Testis (tissue), 3 donors: Measurements from ENCODE around the gene DRC1. TPM values are rescaled to one million over a fixed set of nuclear protein-coding genes. Genes with fewer than 3 reads are reported as not detected.

Experiments
- DNase-seq: peaks from one replicate; pipeline ENCODE4 v3.0.0-alpha.2; 2019
- H3K27ac ChIP-seq, 2 donors: fragments of 200-600 bp; sonication (generic); one replicate each; pipeline ENCODE4 v1.5.1; 2019
- H3K27me3 ChIP-seq: fragments of 200-600 bp; sonication (generic); one replicate; pipeline ENCODE4 v1.5.1; 2019
- H3K36me3 ChIP-seq: fragments of 200-600 bp; sonication (generic); one replicate; pipeline ENCODE4 v1.5.1; 2017; ENCODE audit warnings: low read depth; ENCODE audit errors: missing control alignments
- H3K4me1 ChIP-seq: fragments of 200-600 bp; sonication (generic); one replicate; pipeline ENCODE4 v1.5.1; 2019
- H3K4me3 ChIP-seq, 2 donors: fragments of 200-600 bp; sonication (generic); one replicate each; pipeline ENCODE4 v1.5.1; 2017 to 2019
- H3K9me3 ChIP-seq: fragments of 200-600 bp; sonication (generic); one replicate; pipeline ENCODE4 v1.5.1; 2017
- POLR2A ChIP-seq: fragments of 450-650 bp; IDR thresholded peaks from one replicate; pipeline ENCODE4 v1.6.1; 2017; ENCODE audit warnings: antibody characterized with exemption, mild to moderate bottlenecking, moderate library complexity
- WGBS, 2 donors: methylation state at CpG; one replicate each; pipeline ENCODE4 v1.1.5; 2018; 5-methylcytosine and 5-hydroxymethylcytosine counted together
- intact Hi-C: fragments of 100-400 bp; cut with DNase I; formaldehyde crosslinking; loops from one replicate; pipeline ENCODE4 v1.15.1; 2023; ENCODE audit warnings: low total_unique reads
- polyA plus RNA-seq: library from polyadenylated mRNA; stranded (reverse); fragments of 350-450 nt; fragmentation: Illumina TruSeq; extraction: RNeasy Lipid Tissue Mini Kit (QIAGEN cat#74804); gene quantifications from one replicate; pipeline ENCODE4 v1.2.3, GENCODE V29; 2014; ENCODE audit warnings: low read depth, low replicate concordance; ENCODE audit not compliant: insufficient read depth
- total RNA-seq, 2 donors: library from RNA; depleted of rRNA; stranded (reverse); fragments of >200 nt; gene quantifications; one replicate each; pipeline ENCODE4 v1.2.3, GENCODE V29; 2016
- TF ChIP-seq, protein P1 (sequence below), 3 experiments: fragments of 450-650 bp in 2 of 3; fragments of 200-600 bp in 1 of 3; sonication (generic) in 1 of 3; IDR thresholded peaks; one replicate each; pipeline ENCODE4 v1.5.1; 2016 to 2019; ENCODE audit warnings: antibody characterized with exemption in 3 of 3, mild to moderate bottlenecking in 2 of 3, moderate library complexity in 1 of 3

The DRC1 gene
- total and polyA plus RNA-seq, 3 donors from 2014 or later, result 8.8 to 67.3 (median 18.7) TPM

DNA sequence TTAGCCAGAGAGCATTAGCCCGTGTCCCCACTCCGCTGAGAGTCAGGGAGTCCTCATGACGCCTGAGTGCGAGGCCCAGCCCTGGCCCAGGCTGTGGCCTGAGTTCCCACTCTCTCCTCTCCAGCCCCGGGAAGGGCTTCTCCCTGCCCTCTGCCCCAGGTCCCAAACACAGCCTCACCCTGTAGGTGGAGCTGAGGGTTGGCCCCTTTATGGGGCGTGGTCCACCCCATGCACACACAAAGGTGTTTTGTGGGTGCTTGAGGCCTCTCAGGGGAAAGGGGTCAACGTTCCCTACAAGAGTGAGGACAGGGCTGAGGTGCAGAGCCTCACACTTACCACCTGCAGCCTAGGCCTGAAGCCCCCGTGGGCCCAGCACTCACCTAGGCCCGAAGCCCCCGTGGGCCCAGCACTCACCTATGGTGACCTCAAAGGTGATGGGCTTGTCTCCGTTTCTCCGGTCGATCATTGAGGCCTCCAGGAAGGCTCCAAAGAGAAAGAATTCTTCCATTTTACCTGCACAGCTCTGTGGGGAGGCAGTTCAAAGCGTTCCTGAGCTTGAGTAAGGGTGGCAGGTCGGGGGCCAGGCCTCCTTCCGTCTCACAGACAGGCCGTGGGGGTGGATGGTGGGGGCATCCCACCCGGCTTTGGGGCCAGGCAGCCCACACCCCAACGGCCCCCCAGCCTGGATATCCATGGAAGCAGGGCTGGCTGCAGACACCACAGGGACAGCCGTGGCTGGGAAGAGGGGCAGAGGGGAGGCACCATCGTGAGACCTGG is 78.3 kb downstream of the DRC1 start:
- DNase-seq, result no peak
- H3K27me3 ChIP-seq, result no peaks in the 10 kb centered on the region
- no peaks in the 10 kb centered on the region for H3K36me3 ChIP-seq
- no peak overlapping the region for H3K4me3 ChIP-seq
- TF ChIP-seq, protein P1, sequence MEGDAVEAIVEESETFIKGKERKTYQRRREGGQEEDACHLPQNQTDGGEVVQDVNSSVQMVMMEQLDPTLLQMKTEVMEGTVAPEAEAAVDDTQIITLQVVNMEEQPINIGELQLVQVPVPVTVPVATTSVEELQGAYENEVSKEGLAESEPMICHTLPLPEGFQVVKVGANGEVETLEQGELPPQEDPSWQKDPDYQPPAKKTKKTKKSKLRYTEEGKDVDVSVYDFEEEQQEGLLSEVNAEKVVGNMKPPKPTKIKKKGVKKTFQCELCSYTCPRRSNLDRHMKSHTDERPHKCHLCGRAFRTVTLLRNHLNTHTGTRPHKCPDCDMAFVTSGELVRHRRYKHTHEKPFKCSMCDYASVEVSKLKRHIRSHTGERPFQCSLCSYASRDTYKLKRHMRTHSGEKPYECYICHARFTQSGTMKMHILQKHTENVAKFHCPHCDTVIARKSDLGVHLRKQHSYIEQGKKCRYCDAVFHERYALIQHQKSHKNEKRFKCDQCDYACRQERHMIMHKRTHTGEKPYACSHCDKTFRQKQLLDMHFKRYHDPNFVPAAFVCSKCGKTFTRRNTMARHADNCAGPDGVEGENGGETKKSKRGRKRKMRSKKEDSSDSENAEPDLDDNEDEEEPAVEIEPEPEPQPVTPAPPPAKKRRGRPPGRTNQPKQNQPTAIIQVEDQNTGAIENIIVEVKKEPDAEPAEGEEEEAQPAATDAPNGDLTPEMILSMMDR (IDR thresholded peaks at IDR 0.05), result no peak
- TF ChIP-seq POLR2A, result no peak
- H3K4me1 ChIP-seq, result peaks cover 12% of the 10 kb centered on the region
- intact Hi-C loops, result no loop called here
- H3K9me3 ChIP-seq, result no peaks in the 10 kb centered on the region
- 89 to 95% methylated on average over 10 to 21 of the region's 21 CpGs for WGBS, 2 donors
- no peak overlapping the region for H3K27ac ChIP-seq

DNA sequence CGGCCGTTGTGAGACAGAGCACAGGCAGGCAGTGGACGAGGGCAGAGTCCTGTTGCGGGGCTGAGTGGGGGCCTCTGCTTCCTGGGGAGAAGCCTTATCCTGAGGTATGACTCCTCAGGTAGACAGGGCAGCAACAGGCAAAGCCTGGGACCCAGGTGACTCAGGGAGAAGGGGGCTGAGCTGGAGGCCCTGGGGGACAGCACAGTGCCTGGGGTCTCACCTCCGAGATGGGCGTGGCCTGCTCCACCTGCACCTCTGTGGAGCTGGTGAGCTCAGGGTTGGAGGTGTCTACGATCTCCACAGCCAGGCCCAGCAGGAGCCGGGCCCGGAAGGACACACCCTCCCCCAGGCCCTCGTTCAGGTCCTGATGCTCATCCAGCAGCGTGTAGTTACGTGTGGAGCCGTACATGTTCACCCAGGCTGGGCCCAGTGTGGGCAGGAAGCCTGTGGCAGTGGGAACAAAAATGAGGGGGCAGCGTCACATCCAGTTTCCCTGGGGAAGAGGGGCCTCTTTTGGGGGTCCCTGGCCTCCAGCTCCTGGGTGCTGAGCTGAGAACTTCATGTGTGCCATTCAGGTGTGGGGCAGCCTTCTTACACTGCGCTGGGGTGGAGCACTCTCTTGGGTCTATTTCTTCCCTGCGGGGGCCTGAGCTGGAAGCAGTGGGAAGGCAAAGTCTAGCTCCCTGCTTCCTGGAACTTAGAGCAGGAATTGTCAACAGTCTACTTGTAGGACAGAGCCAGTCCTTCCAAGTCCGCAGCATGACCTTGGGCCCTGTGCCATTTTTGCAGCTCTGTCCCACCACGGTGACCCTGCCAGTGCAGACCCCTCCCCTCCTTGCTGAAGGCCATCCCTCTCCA is 79.1 kb downstream of the DRC1 start:
- Histone ChIP-seq H3K4me3 (no peak overlapping the region), H3K27ac (no peak overlapping the region), H3K9me3 (no peaks in the 10 kb centered on the region), H3K27me3 (no peaks in the 10 kb centered on the region), H3K36me3 (no peaks in the 10 kb centered on the region), H3K4me1 (peaks cover 12% of the 10 kb centered on the region)
- 64 to 70% methylated on average over 12 to 18 of the region's 18 CpGs for WGBS, 2 donors
- no peak for DNase-seq
- intact Hi-C loops, result no loop called here
- no peak for TF ChIP-seq POLR2A
- TF ChIP-seq, protein P1 (IDR thresholded peaks at IDR 0.05), result no peak

DNA sequence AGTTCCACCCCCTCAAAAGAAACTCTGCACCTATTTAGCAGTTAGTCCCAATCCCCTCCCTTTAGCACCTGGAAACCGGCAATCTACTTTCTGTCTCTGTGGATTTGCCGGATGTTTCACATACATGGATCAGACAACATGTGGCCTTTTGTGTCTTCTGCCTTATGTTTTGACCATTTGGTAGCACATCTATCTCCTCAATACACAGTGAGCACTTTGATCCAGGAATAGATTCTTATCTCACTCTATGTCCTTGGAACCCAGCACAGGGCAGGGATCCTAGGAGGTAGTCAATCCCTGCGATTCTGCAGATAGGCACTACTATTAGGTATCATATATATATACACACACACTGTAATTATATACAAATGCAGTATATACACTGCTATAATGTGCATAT is 80.0 kb downstream of the DRC1 start:
- 78 to 88% methylated on average over 3 of the region's 3 CpGs for WGBS, 2 donors
- Histone ChIP-seq H3K9me3 (no peaks in the 10 kb centered on the region), H3K4me1 (peaks cover 12% of the 10 kb centered on the region), H3K27ac (no peak overlapping the region), H3K36me3 (no peaks in the 10 kb centered on the region), H3K27me3 (no peaks in the 10 kb centered on the region), H3K4me3 (no peak overlapping the region)
- no peak for TF ChIP-seq POLR2A
- TF ChIP-seq, protein P1 (IDR thresholded peaks at IDR 0.05), result no peak
- intact Hi-C loops, result no loop called here
- no peak for DNase-seq

DNA sequence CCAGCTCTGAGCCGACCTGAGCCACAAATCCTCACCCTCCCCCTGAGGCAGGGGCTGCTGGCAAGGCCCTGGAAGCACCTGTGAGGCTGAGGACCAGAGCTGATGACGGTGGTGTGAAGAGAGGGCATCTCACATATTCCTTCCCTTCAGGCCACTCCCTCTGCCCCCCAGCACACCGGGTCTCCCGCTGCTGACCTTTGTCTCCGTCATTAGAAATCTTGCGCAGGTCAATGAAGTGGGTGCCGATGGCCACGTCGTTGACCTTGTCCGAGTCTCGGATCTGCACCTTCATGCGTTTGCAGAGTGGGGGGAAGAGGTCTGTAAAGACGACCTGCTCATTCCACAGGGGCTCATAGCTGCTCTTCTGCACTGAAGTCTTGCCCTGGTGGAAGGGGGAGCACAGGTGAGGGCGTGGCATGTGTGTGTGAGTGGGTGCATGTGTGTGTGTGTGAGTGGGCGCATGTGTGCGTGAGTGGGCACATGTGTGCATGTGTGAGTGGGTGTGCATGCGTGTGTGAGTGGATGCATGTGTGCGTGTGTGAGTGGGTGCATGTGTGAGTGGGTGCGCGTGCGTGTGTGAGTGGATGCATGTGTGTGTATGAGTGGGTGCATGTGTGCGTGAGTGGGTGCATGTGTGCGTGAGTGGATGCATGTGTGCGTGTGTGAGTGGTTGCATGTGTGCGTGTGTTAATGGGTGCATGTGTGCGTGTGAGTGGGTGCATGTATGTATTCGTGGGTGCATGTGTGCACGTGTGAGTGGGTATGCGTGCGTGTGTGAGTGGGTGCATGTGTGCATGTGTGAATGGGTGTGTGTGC is 80.7 kb downstream of the DRC1 start:
- Histone ChIP-seq H3K9me3 (no peaks in the 10 kb centered on the region), H3K27ac (no peak overlapping the region), H3K36me3 (no peaks in the 10 kb centered on the region), H3K4me1 (peaks cover 12% of the 10 kb centered on the region), H3K27me3 (no peaks in the 10 kb centered on the region), H3K4me3 (no peak overlapping the region)
- TF ChIP-seq, protein P1 (IDR thresholded peaks at IDR 0.05), result no peak
- no peak for TF ChIP-seq POLR2A
- 82 to 83% methylated on average over 30 of the region's 30 CpGs for WGBS, 2 donors
- intact Hi-C loops, result no loop called here
- no peak for DNase-seq
